ENCODE results near the gene DCDC2C. TPM values are rescaled to one million over a fixed set of nuclear protein-coding genes. Genes with fewer than 3 reads are reported as not detected.

The DCDC2C gene
- total RNA-seq, 2 donors from 2014 or later, result 5.9 TPM; not detected in 1

- Histone ChIP-seq H3K27ac (no peak overlapping the region), H3K9me3 (no peaks in the 10 kb centered on the region), H3K4me3 (no peak overlapping the region), H3K4me1 (replicated peaks) (no peaks in the 10 kb centered on the region), H3K36me3 (no peaks in the 10 kb centered on the region), H3K27me3 (replicated peaks; ENCODE audit: insufficient read depth) (no peaks in the 10 kb centered on the region)
- intact Hi-C loops (cut with DNase I), result no loop called here
- no peak for DNase-seq (ENCODE audit: low spot score)
- TF ChIP-seq POLR2A (IDR thresholded peaks at IDR 0.05) (no peak), POLR2AphosphoS5 (IDR thresholded peaks at IDR 0.05) (no peak)
- TF ChIP-seq, protein P1, sequence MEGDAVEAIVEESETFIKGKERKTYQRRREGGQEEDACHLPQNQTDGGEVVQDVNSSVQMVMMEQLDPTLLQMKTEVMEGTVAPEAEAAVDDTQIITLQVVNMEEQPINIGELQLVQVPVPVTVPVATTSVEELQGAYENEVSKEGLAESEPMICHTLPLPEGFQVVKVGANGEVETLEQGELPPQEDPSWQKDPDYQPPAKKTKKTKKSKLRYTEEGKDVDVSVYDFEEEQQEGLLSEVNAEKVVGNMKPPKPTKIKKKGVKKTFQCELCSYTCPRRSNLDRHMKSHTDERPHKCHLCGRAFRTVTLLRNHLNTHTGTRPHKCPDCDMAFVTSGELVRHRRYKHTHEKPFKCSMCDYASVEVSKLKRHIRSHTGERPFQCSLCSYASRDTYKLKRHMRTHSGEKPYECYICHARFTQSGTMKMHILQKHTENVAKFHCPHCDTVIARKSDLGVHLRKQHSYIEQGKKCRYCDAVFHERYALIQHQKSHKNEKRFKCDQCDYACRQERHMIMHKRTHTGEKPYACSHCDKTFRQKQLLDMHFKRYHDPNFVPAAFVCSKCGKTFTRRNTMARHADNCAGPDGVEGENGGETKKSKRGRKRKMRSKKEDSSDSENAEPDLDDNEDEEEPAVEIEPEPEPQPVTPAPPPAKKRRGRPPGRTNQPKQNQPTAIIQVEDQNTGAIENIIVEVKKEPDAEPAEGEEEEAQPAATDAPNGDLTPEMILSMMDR (IDR thresholded peaks at IDR 0.05), result no peak
- 78% methylated on average over 23 of the region's 23 CpGs for WGBS
Observed at GRCh38 chr2:3679616-3680393, 23.6 kb upstream of the DCDC2C start.

DNA sequence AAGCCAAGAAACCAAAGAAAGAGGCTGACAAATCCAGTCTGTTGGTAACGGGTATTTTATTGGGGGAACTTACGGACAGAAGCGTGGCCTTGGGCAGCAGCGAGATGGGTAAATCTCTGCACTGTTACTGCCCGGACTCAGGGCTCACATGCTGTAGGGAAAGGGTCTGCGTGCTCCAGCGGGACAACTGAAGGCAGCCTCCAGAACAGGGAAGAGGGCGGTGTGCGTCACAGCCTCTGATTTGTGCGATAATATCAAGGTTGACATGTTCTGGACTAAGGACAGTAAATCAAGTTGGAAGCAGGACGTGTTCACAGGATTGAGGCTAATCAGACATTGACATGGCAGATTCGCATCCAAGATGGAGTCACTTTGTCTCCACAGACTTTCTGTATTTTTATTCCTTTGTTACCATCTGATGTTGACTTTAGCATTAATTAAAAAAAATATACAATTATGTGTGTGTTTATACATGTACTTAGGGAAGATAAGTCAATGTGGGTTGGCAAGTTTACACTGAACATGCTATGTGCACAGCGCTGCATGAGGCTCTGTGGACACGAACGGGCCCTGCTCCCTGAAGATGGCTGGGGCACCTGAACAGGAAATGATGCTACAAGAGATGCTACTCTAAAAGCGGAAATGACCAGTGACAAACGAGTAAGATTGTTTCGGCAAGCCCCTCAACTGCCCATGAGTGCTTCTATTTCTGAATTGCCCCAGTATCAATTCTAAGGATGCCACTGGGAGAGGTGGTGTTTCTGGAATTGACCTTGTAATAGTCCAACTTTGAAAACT, 22.6 kb upstream of the DCDC2C start:
- Histone ChIP-seq H3K4me3 (no peak overlapping the region), H3K4me1 (replicated peaks) (no peaks in the 10 kb centered on the region), H3K27ac (no peak overlapping the region), H3K9me3 (no peaks in the 10 kb centered on the region), H3K36me3 (no peaks in the 10 kb centered on the region), H3K27me3 (replicated peaks; ENCODE audit: insufficient read depth) (no peaks in the 10 kb centered on the region)
- WGBS, result 91% methylated on average over 18 of the region's 18 CpGs
- DNase-seq (ENCODE audit: low spot score), result no peak
- intact Hi-C loops (cut with DNase I), result no loop called here
- TF ChIP-seq POLR2AphosphoS5 (IDR thresholded peaks at IDR 0.05) (no peak), POLR2A (IDR thresholded peaks at IDR 0.05) (no peak)
- TF ChIP-seq, protein P1 (IDR thresholded peaks at IDR 0.05), result no peak

DNA sequence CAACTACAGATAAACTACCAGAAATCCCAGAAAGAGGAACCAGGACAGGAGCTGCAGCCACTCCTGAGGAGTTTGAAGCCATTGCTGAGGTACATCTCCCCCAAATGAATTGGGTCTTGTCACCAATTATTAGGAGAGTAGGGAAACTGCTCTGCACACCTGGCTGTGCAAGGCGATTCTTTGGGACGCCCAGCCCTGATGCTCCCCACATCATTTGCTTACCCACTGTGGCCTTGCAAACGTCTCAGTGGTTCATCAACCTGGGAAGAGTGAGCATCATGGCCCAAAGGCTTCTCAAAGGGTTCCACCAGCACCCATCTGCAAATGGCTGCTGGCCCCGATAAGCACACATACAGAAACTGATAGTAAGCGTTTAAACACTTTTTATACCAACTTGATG, 21.8 kb upstream of the DCDC2C start:
- WGBS, result 78% methylated on average over 5 of the region's 5 CpGs
- Histone ChIP-seq H3K36me3 (no peaks in the 10 kb centered on the region), H3K9me3 (no peaks in the 10 kb centered on the region), H3K27ac (no peak overlapping the region), H3K4me3 (no peak overlapping the region), H3K27me3 (replicated peaks; ENCODE audit: insufficient read depth) (no peaks in the 10 kb centered on the region), H3K4me1 (replicated peaks) (no peaks in the 10 kb centered on the region)
- DNase-seq (ENCODE audit: low spot score), result no peak
- TF ChIP-seq POLR2A (IDR thresholded peaks at IDR 0.05) (no peak), POLR2AphosphoS5 (IDR thresholded peaks at IDR 0.05) (no peak)
- TF ChIP-seq, protein P1 (IDR thresholded peaks at IDR 0.05), result no peak
- intact Hi-C loops (cut with DNase I), result no loop called here

- no peak for TF ChIP-seq POLR2AphosphoS5 (IDR thresholded peaks at IDR 0.05)
- TF ChIP-seq POLR2A (IDR thresholded peaks at IDR 0.05), result no peak
- TF ChIP-seq, protein P1 (IDR thresholded peaks at IDR 0.05), result no peak
- no peak for DNase-seq (ENCODE audit: low spot score)
- no peaks in the 10 kb centered on the region for H3K4me1 ChIP-seq (replicated peaks)
- H3K27ac ChIP-seq, result no peak overlapping the region
- intact Hi-C loops (cut with DNase I), result no loop called here
- no peaks in the 10 kb centered on the region for H3K9me3 ChIP-seq
- 80% methylated on average over 6 of the region's 6 CpGs for WGBS
- H3K36me3 ChIP-seq, result no peaks in the 10 kb centered on the region
- no peaks in the 10 kb centered on the region for H3K27me3 ChIP-seq (replicated peaks; ENCODE audit: insufficient read depth)
- H3K4me3 ChIP-seq, result no peak overlapping the region
Observed at GRCh38 chr2:3682811-3683210, 20.6 kb upstream of the DCDC2C start.

All from prostate gland (tissue), 2 donors.